LHCN-M2 (cell line): ENCODE measurements around the gene CTNS. TPM values are rescaled to one million over a fixed set of nuclear protein-coding genes. Genes with fewer than 3 reads are reported as not detected.
A peak's percentile ranks its signal among the peaks of the same experiment; 100 is the strongest.

Source experiments
- DNase-seq: peaks from one replicate; pipeline ENCODE4 v3.0.0-alpha.2; 2012; ENCODE audit warnings: low read depth
- total RNA-seq: library from RNA; depleted of rRNA; stranded (reverse); fragments of >200 nt; gene quantifications from 2 replicates; pipeline ENCODE4 v1.2.3, GENCODE V29; 2014

The CTNS gene
- total RNA-seq, 1 experiment from 2014 or later = 29.1 TPM

GRCh38 chr17:3657874-3658783 lies 21.6 kb downstream of the CTNS start:
- no peak for DNase-seq

GRCh38 chr17:3658784-3659449 lies 22.4 kb downstream of the CTNS start:
- no peak for DNase-seq

- peak; percentile 85 for DNase-seq
Measured at GRCh38 chr17:3659541-3660111, 23.1 kb downstream of the CTNS start.

GRCh38 chr17:3660311-3660891 lies 23.8 kb downstream of the CTNS start:
- no peak for DNase-seq

- no peak for DNase-seq
Measured at GRCh38 chr17:3663102-3664011, 26.8 kb downstream of the CTNS start.

- DNase-seq = no peak
Measured at GRCh38 chr17:3665834-3666233, 29.3 kb downstream of the CTNS start.

- no peak for DNase-seq
Measured at GRCh38 chr17:3666516-3666915, 30.0 kb downstream of the CTNS start.

GRCh38 chr17:3667366-3668278 lies 31.1 kb downstream of the CTNS start:
- peak; percentile 85 for DNase-seq

- peak; percentile 95 for DNase-seq
Measured at GRCh38 chr17:3668279-3669084, 31.9 kb downstream of the CTNS start, which contains the start of the genes EMC6 and TAX1BP3. Gene EMC6, plus strand, starts transcription at chr17:3668812. Its CDS starts 335 bp downstream, at chr17:3669147. Gene TAX1BP3, minus strand, starts transcription at chr17:3668578. Its CDS starts 52 bp downstream, at chr17:3668526.

GRCh38 chr17:3669085-3669347 lies 32.5 kb downstream of the CTNS start:
- no peak for DNase-seq

GRCh38 chr17:3669548-3669947 lies 33.0 kb downstream of the CTNS start:
- DNase-seq = no peak

- DNase-seq = no peak
Measured at GRCh38 chr17:3672571-3672970, 36.0 kb downstream of the CTNS start.

- no peak for DNase-seq
Measured at GRCh38 chr17:3675886-3676285, 39.3 kb downstream of the CTNS start.

- DNase-seq = no peak
Measured at GRCh38 chr17:3678095-3678820, 41.7 kb downstream of the CTNS start.

- DNase-seq = no peak
Measured at GRCh38 chr17:3678821-3679530, 42.4 kb downstream of the CTNS start.

- DNase-seq = no peak
Measured at GRCh38 chr17:3679531-3680126, 43.1 kb downstream of the CTNS start.

GRCh38 chr17:3681057-3681456 lies 44.5 kb downstream of the CTNS start:
- DNase-seq = no peak
